ENCODE results near the gene CCT5.
"Not testable (repeated sequence)": the region's sequence is repeated elsewhere in the genome, so short reads cannot be mapped to it uniquely, and the experiment has no call there.

Gene CCT5

DNA sequence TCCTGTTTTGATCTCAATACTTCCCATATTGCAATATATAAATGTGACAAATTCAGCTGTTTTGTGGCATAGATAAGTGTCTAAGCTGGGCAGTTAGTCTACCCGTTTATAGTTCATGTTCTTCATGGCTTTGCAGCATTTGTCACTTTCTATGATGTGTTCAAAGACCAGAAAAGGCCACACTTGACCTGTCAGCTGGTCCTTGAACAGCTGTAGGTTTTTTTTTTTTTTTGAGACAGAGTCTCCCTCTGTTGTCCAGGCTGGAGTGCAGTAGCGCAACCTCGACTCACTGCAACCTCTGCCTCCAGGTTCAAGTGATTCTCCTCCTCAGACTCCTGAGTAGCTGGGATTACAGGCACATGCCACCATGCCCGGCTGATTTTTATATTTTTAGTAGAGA lies 29.2 kb downstream of the CCT5 start:
- H3K9ac ChIP-seq (ENCODE audit: low read length), result no peak overlapping the region
- no peak overlapping the region for H3K27ac ChIP-seq (ENCODE audit: low read depth, low read length, poor library complexity, severe bottlenecking)
- no peaks in the 10 kb centered on the region for H3K79me2 ChIP-seq (ENCODE audit: insufficient read depth, low read length)
- no peaks in the 10 kb centered on the region for H3K9me3 ChIP-seq (ENCODE audit: low read length)
- peaks cover 7% of the 10 kb centered on the region for H3K4me1 ChIP-seq (ENCODE audit: insufficient read depth, low read length, severe bottlenecking)
- TF ChIP-seq, protein P1, sequence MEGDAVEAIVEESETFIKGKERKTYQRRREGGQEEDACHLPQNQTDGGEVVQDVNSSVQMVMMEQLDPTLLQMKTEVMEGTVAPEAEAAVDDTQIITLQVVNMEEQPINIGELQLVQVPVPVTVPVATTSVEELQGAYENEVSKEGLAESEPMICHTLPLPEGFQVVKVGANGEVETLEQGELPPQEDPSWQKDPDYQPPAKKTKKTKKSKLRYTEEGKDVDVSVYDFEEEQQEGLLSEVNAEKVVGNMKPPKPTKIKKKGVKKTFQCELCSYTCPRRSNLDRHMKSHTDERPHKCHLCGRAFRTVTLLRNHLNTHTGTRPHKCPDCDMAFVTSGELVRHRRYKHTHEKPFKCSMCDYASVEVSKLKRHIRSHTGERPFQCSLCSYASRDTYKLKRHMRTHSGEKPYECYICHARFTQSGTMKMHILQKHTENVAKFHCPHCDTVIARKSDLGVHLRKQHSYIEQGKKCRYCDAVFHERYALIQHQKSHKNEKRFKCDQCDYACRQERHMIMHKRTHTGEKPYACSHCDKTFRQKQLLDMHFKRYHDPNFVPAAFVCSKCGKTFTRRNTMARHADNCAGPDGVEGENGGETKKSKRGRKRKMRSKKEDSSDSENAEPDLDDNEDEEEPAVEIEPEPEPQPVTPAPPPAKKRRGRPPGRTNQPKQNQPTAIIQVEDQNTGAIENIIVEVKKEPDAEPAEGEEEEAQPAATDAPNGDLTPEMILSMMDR (IDR thresholded peaks at IDR 0.05; ENCODE audit: low read length), result no peak
- no peak for TF ChIP-seq EZH2 (IDR thresholded peaks at IDR 0.05; ENCODE audit: borderline replicate concordance, low read length)
- no peaks in the 10 kb centered on the region for H3K36me3 ChIP-seq (ENCODE audit: insufficient read depth, low read length)
- no peaks in the 10 kb centered on the region for H3F3A ChIP-seq (ENCODE audit: insufficient read depth, low read length)
- H4K20me1 ChIP-seq (ENCODE audit: insufficient read depth, low read length), result no peaks in the 10 kb centered on the region
- H3K4me2 ChIP-seq (ENCODE audit: low read length), result no peak overlapping the region
- H2AFZ ChIP-seq (ENCODE audit: low read length), result no peak overlapping the region
- H3K4me3 ChIP-seq (ENCODE audit: low read depth, low read length, poor library complexity, severe bottlenecking), result no peak overlapping the region
- H3K9me2 ChIP-seq (ENCODE audit: low read depth, low read length), result no peaks in the 10 kb centered on the region
- H3K27me3 ChIP-seq (ENCODE audit: insufficient read depth, low read length), result no peaks in the 10 kb centered on the region; the same call in 1 of the 2 replicates

GRCh38 chr5:10279925-10280720 lies 30.0 kb downstream of the CCT5 start:
- H3K4me1 ChIP-seq (ENCODE audit: insufficient read depth, low read length, severe bottlenecking), result peaks cover 9% of the 10 kb centered on the region
- no peak overlapping the region for H3K4me2 ChIP-seq (ENCODE audit: low read length)
- no peaks in the 10 kb centered on the region; the same call in 1 of the 2 replicates for H3K27me3 ChIP-seq (ENCODE audit: insufficient read depth, low read length)
- no peaks in the 10 kb centered on the region for H3K36me3 ChIP-seq (ENCODE audit: insufficient read depth, low read length)
- H3K9ac ChIP-seq (ENCODE audit: low read length), result no peak overlapping the region
- no peaks in the 10 kb centered on the region for H4K20me1 ChIP-seq (ENCODE audit: insufficient read depth, low read length)
- H3K79me2 ChIP-seq (ENCODE audit: insufficient read depth, low read length), result no peaks in the 10 kb centered on the region
- no peaks in the 10 kb centered on the region for H3F3A ChIP-seq (ENCODE audit: insufficient read depth, low read length)
- H2AFZ ChIP-seq (ENCODE audit: low read length), result no peak overlapping the region
- H3K9me3 ChIP-seq (ENCODE audit: low read length), result no peaks in the 10 kb centered on the region
- TF ChIP-seq, protein P1 (IDR thresholded peaks at IDR 0.05; ENCODE audit: low read length), result no peak
- no peak for TF ChIP-seq EZH2 (IDR thresholded peaks at IDR 0.05; ENCODE audit: borderline replicate concordance, low read length)
- H3K4me3 ChIP-seq (ENCODE audit: low read depth, low read length, poor library complexity, severe bottlenecking), result no peak overlapping the region
- H3K9me2 ChIP-seq (ENCODE audit: low read depth, low read length), result no peaks in the 10 kb centered on the region
- H3K27ac ChIP-seq (ENCODE audit: low read depth, low read length, poor library complexity, severe bottlenecking), result no peak overlapping the region

DNA sequence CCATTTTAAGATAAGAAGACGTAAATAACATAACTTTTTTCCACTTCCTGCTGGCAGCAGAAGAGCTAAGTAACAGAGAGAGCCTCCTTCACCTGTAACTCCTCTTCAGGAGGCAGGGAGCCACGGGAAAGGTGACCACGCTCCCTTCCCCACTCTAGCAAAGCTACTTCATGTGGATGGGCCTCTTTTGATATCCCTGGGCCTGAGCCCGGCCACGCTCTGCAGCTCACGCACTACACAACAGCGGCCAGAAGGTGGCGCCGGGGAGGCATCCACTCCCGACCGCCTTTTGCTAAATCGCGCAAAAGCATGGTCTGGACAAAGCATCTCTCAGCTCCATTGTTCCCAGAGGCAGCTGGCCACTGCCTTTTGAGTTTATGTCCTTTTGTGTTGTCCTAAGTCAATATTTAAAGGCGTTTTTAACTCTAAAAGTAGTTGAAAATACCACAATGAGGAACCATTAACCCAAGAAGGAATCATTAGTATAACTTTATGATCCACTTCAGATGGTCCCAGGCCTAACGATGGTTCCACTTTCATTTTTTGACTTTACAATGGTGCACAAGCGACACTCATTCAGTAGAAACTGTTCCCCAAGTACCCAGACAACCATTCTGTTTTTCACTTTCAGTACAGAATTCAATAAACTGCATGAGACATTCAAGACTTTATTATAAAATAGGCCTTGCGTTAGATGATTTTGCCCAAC lies 34.0 kb downstream of the CCT5 start:
- no peaks in the 10 kb centered on the region for H3K36me3 ChIP-seq (ENCODE audit: insufficient read depth, low read length)
- H3K79me2 ChIP-seq (ENCODE audit: insufficient read depth, low read length), result no peaks in the 10 kb centered on the region
- no peak for TF ChIP-seq EZH2 (IDR thresholded peaks at IDR 0.05; ENCODE audit: borderline replicate concordance, low read length)
- TF ChIP-seq, protein P1 (IDR thresholded peaks at IDR 0.05; ENCODE audit: low read length), result peak; percentile 93
- no peak overlapping the region for H3K9ac ChIP-seq (ENCODE audit: low read length)
- H4K20me1 ChIP-seq (ENCODE audit: insufficient read depth, low read length), result no peaks in the 10 kb centered on the region
- no peak overlapping the region for H3K27ac ChIP-seq (ENCODE audit: low read depth, low read length, poor library complexity, severe bottlenecking)
- peak overlapping the region; percentile 51 for H3K4me2 ChIP-seq (ENCODE audit: low read length)
- H2AFZ ChIP-seq (ENCODE audit: low read length), result 0 out of 2 replicates have a peak overlapping the region, but pooled peaks have one; percentile 2
- H3K4me1 ChIP-seq (ENCODE audit: insufficient read depth, low read length, severe bottlenecking), result peaks cover 22% of the 10 kb centered on the region
- no peaks in the 10 kb centered on the region for H3F3A ChIP-seq (ENCODE audit: insufficient read depth, low read length)
- no peaks in the 10 kb centered on the region; the same call in 1 of the 2 replicates for H3K27me3 ChIP-seq (ENCODE audit: insufficient read depth, low read length)
- no peak overlapping the region for H3K4me3 ChIP-seq (ENCODE audit: low read depth, low read length, poor library complexity, severe bottlenecking)
- H3K9me2 ChIP-seq (ENCODE audit: low read depth, low read length), result no peaks in the 10 kb centered on the region
- H3K9me3 ChIP-seq (ENCODE audit: low read length), result no peaks in the 10 kb centered on the region

- not testable (repeated sequence) for H4K20me1 ChIP-seq (ENCODE audit: insufficient read depth, low read length); H3K4me2 ChIP-seq (ENCODE audit: low read length); H3K36me3 ChIP-seq (ENCODE audit: insufficient read depth, low read length); H3K9me3 ChIP-seq (ENCODE audit: low read length); H3K9ac ChIP-seq (ENCODE audit: low read length); H3F3A ChIP-seq (ENCODE audit: insufficient read depth, low read length); H3K9me2 ChIP-seq (ENCODE audit: low read depth, low read length); H3K27ac ChIP-seq (ENCODE audit: low read depth, low read length, poor library complexity, severe bottlenecking); H3K27me3 ChIP-seq (ENCODE audit: insufficient read depth, low read length); H3K4me3 ChIP-seq (ENCODE audit: low read depth, low read length, poor library complexity, severe bottlenecking); H3K79me2 ChIP-seq (ENCODE audit: insufficient read depth, low read length); H2AFZ ChIP-seq (ENCODE audit: low read length)
- peaks cover 28% of the 10 kb centered on the region for H3K4me1 ChIP-seq (ENCODE audit: insufficient read depth, low read length, severe bottlenecking)
Observed at GRCh38 chr5:10285362-10285761, 35.3 kb downstream of the CCT5 start.

Data from OCI-LY1 (cell line).